ENCODE measurements around the gene C1QTNF1.

The C1QTNF1 gene

DNA sequence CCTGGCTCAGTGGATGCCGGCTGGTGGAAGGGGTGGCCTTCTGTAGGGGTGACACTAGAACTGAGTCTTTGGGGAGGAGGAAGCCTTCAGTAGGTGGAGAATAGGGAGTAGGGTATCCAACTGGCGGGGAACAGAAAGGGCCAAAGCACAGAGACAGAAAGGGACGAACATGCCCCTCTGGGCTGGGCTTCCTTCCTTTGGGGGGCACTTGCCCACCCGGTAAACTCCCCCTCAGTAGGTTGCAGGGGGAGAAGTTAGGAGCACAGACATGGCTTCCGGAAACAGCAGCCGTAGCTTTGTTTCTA is 51.4 kb downstream of the C1QTNF1 start:
- Histone ChIP-seq H3K4me2 (ENCODE audit: low read length) (peak overlapping the region; percentile 87), H3K4me3 (ENCODE audit: low read length) (peak overlapping the region; percentile 81), H3K9ac (ENCODE audit: low read depth, low read length) (peak overlapping the region; percentile 86), H3K9me3 (replicated peaks; ENCODE audit: low read length) (no peaks in the 10 kb centered on the region), H3K4me1 (ENCODE audit: control insufficient read depth, insufficient read depth, low read length) (peaks cover 11% of the 10 kb centered on the region), H3K36me3 (ENCODE audit: insufficient read depth, low read length) (peaks cover 12% of the 10 kb centered on the region), H3K27me3 (ENCODE audit: control insufficient read depth, insufficient read depth, low read length) (no peaks in the 10 kb centered on the region)

DNA sequence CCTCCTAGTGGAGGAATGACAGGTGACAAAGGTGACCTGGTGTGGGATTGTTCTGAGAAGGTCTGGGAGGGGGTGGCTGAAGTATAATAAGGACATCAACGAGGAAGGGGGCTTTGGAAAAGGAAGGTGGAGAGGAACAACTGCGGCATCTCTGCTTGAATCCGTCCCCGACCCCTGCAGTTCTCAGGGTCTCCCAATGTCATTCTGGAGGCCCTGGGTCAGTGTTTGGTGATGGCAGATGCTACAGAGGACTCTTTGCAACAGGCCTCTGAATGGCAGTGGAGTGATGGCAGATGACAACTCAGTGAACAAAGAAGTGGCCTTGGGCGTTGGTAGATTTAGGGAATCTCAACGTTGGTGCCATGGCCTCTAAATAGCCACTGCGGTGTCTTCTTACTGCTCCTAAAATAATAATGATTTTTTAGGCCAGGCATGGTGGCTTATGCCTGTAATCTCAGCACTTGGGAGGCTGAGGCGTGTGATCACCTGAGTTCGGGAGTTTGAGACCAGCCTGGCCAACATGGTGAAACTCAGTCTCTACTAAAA is 52.0 kb downstream of the C1QTNF1 start:
- Histone ChIP-seq H3K36me3 (ENCODE audit: insufficient read depth, low read length) (peaks cover 17% of the 10 kb centered on the region), H3K4me3 (ENCODE audit: low read length) (peak overlapping the region; percentile 81), H3K9ac (ENCODE audit: low read depth, low read length) (peak overlapping the region; percentile 86)

DNA sequence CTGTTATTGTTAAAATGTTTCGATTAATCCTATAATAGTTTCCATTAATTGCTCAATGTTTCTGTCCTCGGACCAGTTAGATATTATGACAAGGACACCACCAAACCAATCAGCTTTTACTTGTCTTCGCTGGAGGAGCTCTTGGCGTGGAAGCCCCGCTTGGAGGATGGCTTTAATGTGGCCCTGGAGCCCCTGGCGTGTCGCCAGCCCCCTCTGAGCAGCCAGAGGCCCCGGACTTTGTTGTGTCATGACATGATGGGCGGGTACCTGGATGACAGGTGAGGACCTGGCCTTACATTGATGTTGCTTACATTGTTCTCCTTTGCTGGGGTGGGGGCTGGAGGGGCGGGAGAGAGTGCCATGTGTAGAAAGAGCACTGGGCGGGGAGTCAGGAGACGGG is 53.6 kb downstream of the C1QTNF1 start:
- H3K36me3 ChIP-seq (ENCODE audit: insufficient read depth, low read length): peaks cover 17% of the 10 kb centered on the region
- no peak overlapping the region for H3K4me2 ChIP-seq (ENCODE audit: low read length)
- no peak overlapping the region for H3K9ac ChIP-seq (ENCODE audit: low read depth, low read length)

More for the DNA sequence above, 52.0 kb downstream of the C1QTNF1 start:
- peaks cover 11% of the 10 kb centered on the region for H3K4me1 ChIP-seq (ENCODE audit: control insufficient read depth, insufficient read depth, low read length)
- peak overlapping the region; percentile 87 for H3K4me2 ChIP-seq (ENCODE audit: low read length)
- no peaks in the 10 kb centered on the region for H3K27me3 ChIP-seq (ENCODE audit: control insufficient read depth, insufficient read depth, low read length)
- no peaks in the 10 kb centered on the region for H3K9me3 ChIP-seq (replicated peaks; ENCODE audit: low read length)

DNA sequence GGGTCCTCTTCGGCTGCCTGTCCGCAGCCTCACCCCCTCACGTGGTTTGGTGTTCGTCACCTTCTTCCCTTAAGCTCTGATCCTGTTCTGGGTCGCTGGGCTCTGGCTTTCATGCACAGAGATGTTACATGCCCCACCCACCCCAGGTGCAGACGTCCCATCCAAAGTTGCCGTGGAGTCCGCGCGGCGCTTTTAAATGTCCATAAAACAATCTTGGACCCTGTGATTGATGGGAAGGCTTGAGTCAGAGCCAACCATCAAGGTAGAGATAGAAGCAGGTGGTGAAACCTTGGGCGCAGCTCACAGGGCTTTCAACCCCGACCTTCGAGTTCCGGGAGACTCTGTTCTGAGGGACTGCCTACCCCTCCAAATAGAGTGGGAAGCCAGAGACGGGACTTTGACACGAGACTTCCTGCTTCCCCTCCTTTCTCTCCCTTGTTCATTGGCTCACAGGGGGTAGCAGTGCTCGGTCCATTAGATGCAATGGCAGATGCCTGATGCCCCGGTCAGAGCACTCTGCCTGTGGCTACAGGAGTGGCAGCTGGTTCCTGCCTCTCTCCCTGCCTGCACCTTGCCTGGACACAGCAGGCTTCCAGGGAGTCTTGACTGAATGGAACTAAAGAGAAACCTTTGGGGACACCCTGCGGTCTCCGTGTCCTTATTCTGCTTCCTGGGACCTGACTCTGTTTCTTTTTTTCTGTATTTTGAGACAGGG is 54.7 kb downstream of the C1QTNF1 start:
- Histone ChIP-seq H3K36me3 (ENCODE audit: insufficient read depth, low read length) (peaks cover 26% of the 10 kb centered on the region), H3K4me1 (ENCODE audit: control insufficient read depth, insufficient read depth, low read length) (peaks cover 11% of the 10 kb centered on the region), H3K4me3 (ENCODE audit: low read length) (no peak overlapping the region), H3K9ac (ENCODE audit: low read depth, low read length) (no peak overlapping the region), H3K9me3 (replicated peaks; ENCODE audit: low read length) (no peaks in the 10 kb centered on the region), H3K4me2 (ENCODE audit: low read length) (no peak overlapping the region), H3K27me3 (ENCODE audit: control insufficient read depth, insufficient read depth, low read length) (no peaks in the 10 kb centered on the region)

More for the DNA sequence above, 53.6 kb downstream of the C1QTNF1 start:
- H3K4me3 ChIP-seq (ENCODE audit: low read length): no peak overlapping the region
- peaks cover 11% of the 10 kb centered on the region for H3K4me1 ChIP-seq (ENCODE audit: control insufficient read depth, insufficient read depth, low read length)
- H3K9me3 ChIP-seq (replicated peaks; ENCODE audit: low read length): no peaks in the 10 kb centered on the region
- no peaks in the 10 kb centered on the region for H3K27me3 ChIP-seq (ENCODE audit: control insufficient read depth, insufficient read depth, low read length)

DNA sequence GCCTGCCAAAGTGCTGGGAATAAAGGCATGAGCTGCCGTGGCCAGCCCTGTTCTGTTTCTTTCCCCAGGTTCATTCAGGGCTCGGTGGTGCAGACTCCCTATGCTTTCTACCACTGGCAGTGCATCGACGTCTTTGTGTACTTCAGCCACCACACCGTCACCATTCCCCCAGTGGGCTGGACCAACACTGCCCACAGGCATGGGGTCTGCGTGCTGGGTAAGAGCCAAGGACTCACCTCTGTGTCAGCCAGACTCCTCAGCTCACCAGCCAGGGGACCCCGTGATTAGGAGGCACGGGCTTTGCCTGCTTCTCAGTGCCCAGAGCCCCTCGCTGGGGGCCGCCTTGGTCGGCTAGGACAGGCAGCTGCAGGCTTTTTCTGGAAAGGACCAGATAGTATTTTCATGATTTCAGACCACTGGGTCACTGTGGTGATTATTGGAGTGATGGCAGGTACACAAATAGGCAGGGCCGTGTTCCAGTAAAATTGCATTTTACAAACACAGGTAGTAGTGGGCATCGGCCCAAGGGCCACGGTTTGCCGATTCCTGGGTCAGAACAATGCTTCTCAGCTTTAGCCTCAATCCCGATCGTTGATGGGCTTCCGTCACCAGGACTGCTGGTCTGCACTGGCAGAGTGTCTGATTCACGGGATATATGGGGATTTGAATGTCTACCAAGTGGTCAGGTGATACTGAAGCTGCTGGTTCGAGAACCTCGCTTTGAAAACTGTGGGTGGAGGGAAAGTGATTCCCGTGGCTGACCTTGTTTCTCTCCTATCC is 55.6 kb downstream of the C1QTNF1 start:
- peaks cover 7% of the 10 kb centered on the region for H3K4me1 ChIP-seq (ENCODE audit: control insufficient read depth, insufficient read depth, low read length)
- no peak overlapping the region for H3K4me3 ChIP-seq (ENCODE audit: low read length)
- H3K9ac ChIP-seq (ENCODE audit: low read depth, low read length): no peak overlapping the region
- no peak overlapping the region for H3K4me2 ChIP-seq (ENCODE audit: low read length)
- H3K27me3 ChIP-seq (ENCODE audit: control insufficient read depth, insufficient read depth, low read length): no peaks in the 10 kb centered on the region
- H3K36me3 ChIP-seq (ENCODE audit: insufficient read depth, low read length): peaks cover 30% of the 10 kb centered on the region
- no peaks in the 10 kb centered on the region for H3K9me3 ChIP-seq (replicated peaks; ENCODE audit: low read length)

DNA sequence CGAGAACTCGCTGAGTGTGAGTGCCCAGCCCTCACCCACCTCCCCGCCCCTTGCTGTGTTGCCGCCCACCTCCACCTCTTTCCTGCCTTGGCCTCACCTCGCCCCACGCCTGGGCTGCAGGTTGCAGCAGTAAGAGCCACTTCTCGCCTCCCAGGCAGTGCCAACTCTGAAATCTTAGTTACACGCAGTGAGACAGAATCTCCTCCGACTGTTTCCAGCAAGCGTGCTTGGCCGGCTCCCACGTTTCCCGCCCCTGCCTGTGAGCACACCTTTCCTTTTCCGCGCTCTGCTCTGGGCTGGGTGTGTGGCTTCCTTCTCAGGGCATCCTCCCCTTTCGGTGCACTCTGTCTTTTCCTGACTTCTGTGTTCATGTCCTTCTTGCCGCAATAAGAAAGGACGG is 56.4 kb downstream of the C1QTNF1 start:
- no peak overlapping the region for H3K4me3 ChIP-seq (ENCODE audit: low read length)
- H3K36me3 ChIP-seq (ENCODE audit: insufficient read depth, low read length): peaks cover 30% of the 10 kb centered on the region
- H3K4me2 ChIP-seq (ENCODE audit: low read length): no peak overlapping the region
- H3K9ac ChIP-seq (ENCODE audit: low read depth, low read length): no peak overlapping the region
- peaks cover 7% of the 10 kb centered on the region for H3K4me1 ChIP-seq (ENCODE audit: control insufficient read depth, insufficient read depth, low read length)
- H3K9me3 ChIP-seq (replicated peaks; ENCODE audit: low read length): no peaks in the 10 kb centered on the region
- no peaks in the 10 kb centered on the region for H3K27me3 ChIP-seq (ENCODE audit: control insufficient read depth, insufficient read depth, low read length)

DNA sequence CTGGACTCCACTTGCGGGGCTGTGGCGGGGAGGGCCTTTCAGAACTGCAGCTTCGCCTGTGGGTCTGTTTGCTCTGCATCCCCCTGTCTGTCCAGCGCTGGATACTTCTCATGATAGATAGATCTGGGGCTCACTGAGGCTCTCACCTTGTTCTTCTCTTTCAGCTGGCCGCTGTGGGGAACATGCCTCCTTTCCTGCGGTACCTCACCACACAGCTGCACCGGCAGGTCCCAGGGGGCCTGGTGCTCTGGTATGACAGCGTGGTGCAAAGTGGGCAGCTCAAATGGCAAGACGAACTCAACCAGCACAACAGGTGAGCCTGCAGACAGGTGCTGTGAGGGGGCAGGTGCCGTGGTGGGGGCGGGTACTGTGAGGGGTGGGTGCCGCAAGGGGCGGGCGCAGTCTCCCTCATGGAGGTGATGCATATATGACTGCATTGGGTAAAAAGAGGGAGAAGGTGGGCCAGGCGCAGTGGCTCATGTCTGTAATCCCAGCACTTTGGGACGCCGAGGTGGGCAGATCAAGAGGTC is 56.9 kb downstream of the C1QTNF1 start:
- Histone ChIP-seq H3K27me3 (ENCODE audit: control insufficient read depth, insufficient read depth, low read length) (no peaks in the 10 kb centered on the region), H3K36me3 (ENCODE audit: insufficient read depth, low read length) (peaks cover 33% of the 10 kb centered on the region), H3K9ac (ENCODE audit: low read depth, low read length) (no peak overlapping the region), H3K4me3 (ENCODE audit: low read length) (no peak overlapping the region), H3K4me2 (ENCODE audit: low read length) (no peak overlapping the region), H3K4me1 (ENCODE audit: control insufficient read depth, insufficient read depth, low read length) (peaks cover 2% of the 10 kb centered on the region), H3K9me3 (replicated peaks; ENCODE audit: low read length) (no peaks in the 10 kb centered on the region)

DNA sequence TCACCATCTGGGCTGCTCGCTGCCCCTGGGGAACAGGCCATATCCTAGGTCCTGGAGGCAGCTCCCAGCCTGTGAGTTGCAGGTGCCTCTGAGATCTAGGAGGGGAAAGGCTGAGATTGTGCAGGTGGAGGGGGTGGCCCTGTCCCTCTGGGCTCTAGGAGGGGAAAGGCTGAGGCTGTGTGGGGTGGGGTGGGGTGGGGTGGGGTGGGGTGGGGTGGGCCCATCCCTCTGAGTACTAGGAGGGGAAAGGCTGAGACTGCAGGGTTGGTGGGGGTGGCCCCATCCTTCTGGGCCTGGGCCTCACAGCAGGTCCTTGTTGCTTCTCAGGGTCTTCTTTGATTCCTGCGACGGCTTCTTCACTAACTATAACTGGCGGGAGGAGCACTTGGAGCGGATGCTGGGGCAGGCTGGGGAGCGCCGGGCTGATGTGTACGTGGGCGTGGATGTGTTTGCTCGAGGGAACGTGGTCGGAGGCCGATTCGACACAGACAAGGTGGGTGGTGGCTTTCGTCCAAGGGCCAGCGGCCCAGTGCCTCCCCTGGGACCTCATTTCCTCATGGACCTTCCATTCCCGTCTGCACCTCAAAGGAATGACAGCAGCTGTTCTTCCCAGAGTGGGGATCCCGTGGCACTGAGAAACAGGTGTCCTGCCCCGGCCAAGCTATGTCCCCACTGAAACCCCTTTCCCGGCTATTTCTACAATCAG is 57.8 kb downstream of the C1QTNF1 start:
- H3K27me3 ChIP-seq (ENCODE audit: control insufficient read depth, insufficient read depth, low read length): no peaks in the 10 kb centered on the region
- no peak overlapping the region for H3K4me3 ChIP-seq (ENCODE audit: low read length)
- no peaks in the 10 kb centered on the region for H3K9me3 ChIP-seq (replicated peaks; ENCODE audit: low read length)
- peaks cover 37% of the 10 kb centered on the region for H3K36me3 ChIP-seq (ENCODE audit: insufficient read depth, low read length)
- no peak overlapping the region for H3K9ac ChIP-seq (ENCODE audit: low read depth, low read length)
- no peak overlapping the region for H3K4me2 ChIP-seq (ENCODE audit: low read length)
- no peaks in the 10 kb centered on the region for H3K4me1 ChIP-seq (ENCODE audit: control insufficient read depth, insufficient read depth, low read length)

DNA sequence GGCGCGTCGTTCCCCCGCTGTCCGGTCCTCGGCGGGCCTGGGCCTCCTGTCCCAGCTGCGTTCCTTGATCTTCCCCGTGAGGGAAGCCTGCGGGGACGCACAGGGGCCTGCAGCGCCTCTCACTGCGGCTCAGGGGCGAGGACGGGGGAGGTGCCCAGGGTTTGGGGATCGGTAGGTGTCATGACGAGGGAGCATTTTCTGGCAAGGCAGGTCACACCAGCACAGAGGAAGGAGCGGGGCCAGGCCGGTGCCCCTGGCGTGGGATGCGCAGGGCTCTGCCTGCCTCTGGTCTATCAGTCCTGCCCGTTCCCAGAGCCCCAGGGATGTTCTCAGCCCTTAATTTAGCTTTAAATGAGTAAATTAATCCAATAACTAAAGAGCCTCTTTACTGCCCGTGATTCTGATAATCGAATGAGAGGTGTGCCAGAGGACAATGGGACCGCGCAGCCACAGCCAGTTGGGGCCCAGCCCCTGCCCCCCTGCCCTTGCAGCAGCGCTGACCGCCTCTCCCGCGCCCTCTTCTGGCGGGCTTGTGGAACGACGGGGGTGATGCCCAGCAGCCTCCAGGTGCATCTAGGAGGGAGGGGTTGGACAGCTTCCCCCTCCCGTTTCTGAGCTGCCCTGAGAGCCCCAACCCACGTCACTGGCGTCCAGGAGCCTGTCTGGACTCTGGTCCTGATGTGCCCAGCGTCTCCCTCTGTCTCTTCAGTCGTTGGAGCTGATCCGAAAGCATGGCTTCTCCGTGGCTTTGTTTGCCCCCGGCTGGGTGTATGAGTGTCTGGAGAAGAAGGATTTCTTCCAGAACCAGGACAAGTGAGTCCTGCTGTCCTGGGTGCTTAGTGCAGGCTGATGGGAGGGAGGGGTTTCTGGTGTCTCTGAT is 58.6 kb downstream of the C1QTNF1 start:
- Histone ChIP-seq H3K36me3 (ENCODE audit: insufficient read depth, low read length) (peaks cover 37% of the 10 kb centered on the region), H3K9ac (ENCODE audit: low read depth, low read length) (no peak overlapping the region), H3K4me2 (ENCODE audit: low read length) (no peak overlapping the region), H3K9me3 (replicated peaks; ENCODE audit: low read length) (no peaks in the 10 kb centered on the region), H3K27me3 (ENCODE audit: control insufficient read depth, insufficient read depth, low read length) (no peaks in the 10 kb centered on the region), H3K4me1 (ENCODE audit: control insufficient read depth, insufficient read depth, low read length) (no peaks in the 10 kb centered on the region), H3K4me3 (ENCODE audit: low read length) (no peak overlapping the region)

DNA sequence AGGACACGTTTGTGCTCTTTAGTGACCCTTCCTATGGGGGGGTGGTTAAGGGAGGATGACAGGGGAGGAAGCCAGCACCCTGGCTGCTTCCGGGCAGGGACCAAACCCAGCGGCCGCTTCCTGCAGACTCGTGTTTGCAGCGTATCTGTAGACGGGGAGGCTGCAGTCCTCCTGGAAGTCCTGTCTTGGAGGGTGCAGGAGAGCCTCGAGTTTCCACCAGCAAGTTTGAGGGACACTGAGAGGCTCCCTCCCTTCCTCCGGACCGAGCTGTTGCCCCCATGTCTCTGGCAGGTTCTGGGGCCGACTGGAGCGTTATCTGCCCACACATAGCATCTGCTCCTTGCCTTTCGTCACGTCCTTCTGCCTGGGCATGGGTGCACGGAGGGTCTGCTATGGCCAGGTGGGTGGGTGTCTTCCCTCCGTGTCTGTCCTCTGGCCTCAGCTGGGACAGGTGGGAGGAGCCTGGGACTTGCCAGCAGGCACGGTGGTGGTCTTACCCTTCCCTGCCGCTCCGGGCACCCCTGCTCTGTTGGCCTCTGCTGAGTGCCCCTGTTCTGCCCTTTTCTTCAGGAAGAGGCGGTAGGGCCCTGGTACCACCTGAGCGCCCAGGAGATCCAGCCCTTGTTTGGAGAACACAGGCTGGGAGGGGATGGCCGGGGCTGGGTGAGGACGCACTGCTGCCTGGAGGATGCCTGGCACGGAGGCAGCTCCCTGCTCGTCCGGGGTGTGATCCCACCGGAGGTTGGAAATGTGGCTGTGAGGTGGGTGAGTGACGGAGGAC is 59.4 kb downstream of the C1QTNF1 start:
- Histone ChIP-seq H3K36me3 (ENCODE audit: insufficient read depth, low read length) (peaks cover 35% of the 10 kb centered on the region), H3K9ac (ENCODE audit: low read depth, low read length) (no peak overlapping the region), H3K4me1 (ENCODE audit: control insufficient read depth, insufficient read depth, low read length) (no peaks in the 10 kb centered on the region), H3K4me3 (ENCODE audit: low read length) (no peak overlapping the region), H3K9me3 (replicated peaks; ENCODE audit: low read length) (no peaks in the 10 kb centered on the region), H3K4me2 (ENCODE audit: low read length) (no peak overlapping the region), H3K27me3 (ENCODE audit: control insufficient read depth, insufficient read depth, low read length) (no peaks in the 10 kb centered on the region)

Data from skeletal muscle satellite cell (primary cell).